ENCODE data around the gene DAB2IP. TPM values are rescaled to one million over a fixed set of nuclear protein-coding genes. Genes with fewer than 3 reads are reported as not detected.

Gene DAB2IP
- total RNA-seq, 1 experiment from 2014 or later = 46.7 TPM

DNA sequence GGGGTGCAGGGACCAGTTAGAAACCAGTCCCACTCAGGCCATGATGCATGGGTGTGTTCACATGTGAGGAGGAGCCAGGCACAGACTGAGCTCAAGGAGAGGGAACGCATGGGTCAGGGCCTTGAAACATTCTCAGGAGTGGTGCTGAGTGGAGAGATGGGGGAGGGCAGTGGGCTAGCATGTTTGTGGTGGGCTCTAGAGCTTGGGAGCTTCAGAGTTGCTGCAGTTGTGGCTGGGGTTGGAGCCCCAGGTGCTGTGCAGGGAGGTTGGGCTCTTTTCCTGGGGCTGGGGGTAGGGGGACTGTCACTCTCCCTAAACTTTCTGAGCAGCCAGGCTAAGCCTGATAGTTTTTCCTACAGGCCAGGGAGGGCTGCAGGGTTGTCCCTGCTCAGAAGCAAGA is 95.4 kb downstream of the DAB2IP start:
- no peak for TF ChIP-seq EZH2 (IDR thresholded peaks at IDR 0.05; ENCODE audit: low read depth)
- TF ChIP-seq CTCF (conservative IDR thresholded peaks at IDR 0.05) = no peak
- no peak overlapping the region for H3K4me2 ChIP-seq
- H3K4me3 ChIP-seq = no peak overlapping the region
- H3K9me3 ChIP-seq (ENCODE audit: insufficient read depth, low read depth) = no peaks in the 10 kb centered on the region
- H3K79me2 ChIP-seq (ENCODE audit: low read depth) = peaks cover 25% of the 10 kb centered on the region
- CTCF ChIA-PET = interaction anchor here (0.6 kb wide), 1 partner anchor 19 kb away, joined by 6 read pairs; no protein-coding TSS in a partner anchor
- peaks cover 37% of the 10 kb centered on the region for H4K20me1 ChIP-seq (ENCODE audit: insufficient read depth)
- POLR2A ChIA-PET (ENCODE audit: unreplicated experiment) = no interaction called here
- BruUV-seq (replicated peaks) = no TSS peak
- H2AFZ ChIP-seq = no peak overlapping the region
- no peak overlapping the region for H3K27ac ChIP-seq
- H3K4me1 ChIP-seq (replicated peaks; ENCODE audit: insufficient read depth) = peaks cover 31% of the 10 kb centered on the region
- H3K36me3 ChIP-seq (ENCODE audit: low read depth) = no peaks in the 10 kb centered on the region
- no peak for DNase-seq
- H3K9me2 ChIP-seq (ENCODE audit: insufficient read depth) = no peaks in the 10 kb centered on the region
- 0 out of 2 replicates have a peak, but pooled peaks cover 5% of the 10 kb centered on the region for H3F3A ChIP-seq (ENCODE audit: insufficient read depth, low read depth)
- intact Hi-C loops (cut with micrococcal nuclease; ENCODE audit: unreplicated experiment) = no loop called here
- no peaks in the 10 kb centered on the region for H3K27me3 ChIP-seq (ENCODE audit: insufficient read depth, low read depth)

- DNase-seq = no peak
- Histone ChIP-seq H3K4me2 (no peak overlapping the region), H3K27ac (no peak overlapping the region)
Measured at GRCh38 chr9:121748074-121748473, 96.6 kb downstream of the DAB2IP start.

GRCh38 chr9:121748727-121749423 is 97.4 kb downstream of the DAB2IP start:
- TF ChIP-seq EZH2 (IDR thresholded peaks at IDR 0.05; ENCODE audit: low read depth) (no peak), CTCF (conservative IDR thresholded peaks at IDR 0.05) (no peak)
- H3K4me3 ChIP-seq = no peak overlapping the region
- ChIA-PET POLR2A (ENCODE audit: unreplicated experiment) (no interaction called here), CTCF (no interaction called here)
- no peaks in the 10 kb centered on the region for H3K27me3 ChIP-seq (ENCODE audit: insufficient read depth, low read depth)
- H2AFZ ChIP-seq = no peak overlapping the region
- peaks cover 22% of the 10 kb centered on the region for H3K79me2 ChIP-seq (ENCODE audit: low read depth)
- no peak overlapping the region for H3K4me2 ChIP-seq
- BruUV-seq (replicated peaks) = no TSS peak
- intact Hi-C loops (cut with micrococcal nuclease; ENCODE audit: unreplicated experiment) = no loop called here
- no peaks in the 10 kb centered on the region for H3K36me3 ChIP-seq (ENCODE audit: low read depth)
- DNase-seq = no peak
- H4K20me1 ChIP-seq (ENCODE audit: insufficient read depth) = peaks cover 37% of the 10 kb centered on the region
- no peaks in the 10 kb centered on the region for H3K9me3 ChIP-seq (ENCODE audit: insufficient read depth, low read depth)
- H3K4me1 ChIP-seq (replicated peaks; ENCODE audit: insufficient read depth) = peaks cover 14% of the 10 kb centered on the region
- H3K9me2 ChIP-seq (ENCODE audit: insufficient read depth) = no peaks in the 10 kb centered on the region
- no peaks in the 10 kb centered on the region for H3F3A ChIP-seq (ENCODE audit: insufficient read depth, low read depth)
- H3K27ac ChIP-seq = no peak overlapping the region

More at GRCh38 chr9:121748074-121748473, 96.6 kb downstream of the DAB2IP start:
- TF ChIP-seq EZH2 (IDR thresholded peaks at IDR 0.05; ENCODE audit: low read depth) = no peak
- no peak for TF ChIP-seq CTCF (conservative IDR thresholded peaks at IDR 0.05)
- ChIA-PET POLR2A (ENCODE audit: unreplicated experiment) (no interaction called here), CTCF (no interaction called here)
- H3K4me3 ChIP-seq = no peak overlapping the region
- H3K4me1 ChIP-seq (replicated peaks; ENCODE audit: insufficient read depth) = peaks cover 18% of the 10 kb centered on the region
- H3F3A ChIP-seq (ENCODE audit: insufficient read depth, low read depth) = no peaks in the 10 kb centered on the region
- no peaks in the 10 kb centered on the region for H3K9me2 ChIP-seq (ENCODE audit: insufficient read depth)
- no peak overlapping the region for H2AFZ ChIP-seq
- no peaks in the 10 kb centered on the region for H3K36me3 ChIP-seq (ENCODE audit: low read depth)
- no peaks in the 10 kb centered on the region for H3K27me3 ChIP-seq (ENCODE audit: insufficient read depth, low read depth)
- no TSS peak for BruUV-seq (replicated peaks)
- H3K9me3 ChIP-seq (ENCODE audit: insufficient read depth, low read depth) = no peaks in the 10 kb centered on the region
- intact Hi-C loops (cut with micrococcal nuclease; ENCODE audit: unreplicated experiment) = no loop called here
- H4K20me1 ChIP-seq (ENCODE audit: insufficient read depth) = peaks cover 39% of the 10 kb centered on the region
- peaks cover 25% of the 10 kb centered on the region for H3K79me2 ChIP-seq (ENCODE audit: low read depth)

Data from PC-9 (cell line).